Measurements from ENCODE around the gene PTPRR.

The PTPRR gene

GRCh38 chr12:70683976-70684375 is 236.6 kb downstream of the PTPRR start:
- DNase-seq, result peak in 1 of 2 experiments; percentile 5

GRCh38 chr12:70671698-70672097 is 248.8 kb downstream of the PTPRR start:
- no peak for DNase-seq

- no peak for DNase-seq
Observed at GRCh38 chr12:70670948-70671347, 249.6 kb downstream of the PTPRR start.

GRCh38 chr12:70667253-70667652 is 253.3 kb downstream of the PTPRR start:
- DNase-seq, result no peak

- DNase-seq, result no peak
Observed at GRCh38 chr12:70666364-70666763, 254.2 kb downstream of the PTPRR start.

GRCh38 chr12:70664465-70664881 is 256.1 kb downstream of the PTPRR start:
- DNase-seq, result peak in 1 of 2 experiments; percentile 40

GRCh38 chr12:70663838-70664237 is 256.7 kb downstream of the PTPRR start:
- DNase-seq, result no peak

- DNase-seq, result no peak
Observed at GRCh38 chr12:70661466-70662161, 258.9 kb downstream of the PTPRR start.

- no peak for DNase-seq
Observed at GRCh38 chr12:70660620-70661219, 259.8 kb downstream of the PTPRR start.

- no peak for DNase-seq
Observed at GRCh38 chr12:70660002-70660604, 260.4 kb downstream of the PTPRR start.

- no peak for DNase-seq
Observed at GRCh38 chr12:70659077-70659606, 261.4 kb downstream of the PTPRR start.

- no peak for DNase-seq
Observed at GRCh38 chr12:70657616-70658286, 262.8 kb downstream of the PTPRR start.

- no peak for DNase-seq
Observed at GRCh38 chr12:70652451-70652850, 268.1 kb downstream of the PTPRR start.

GRCh38 chr12:70648831-70649230 is 271.7 kb downstream of the PTPRR start:
- peak in 1 of 2 experiments; percentile 45 for DNase-seq

- no peak for DNase-seq
Observed at GRCh38 chr12:70648191-70648590, 272.3 kb downstream of the PTPRR start.

GRCh38 chr12:70646850-70647249 is 273.7 kb downstream of the PTPRR start:
- no peak for DNase-seq

GRCh38 chr12:70645494-70646317 is 274.8 kb downstream of the PTPRR start:
- peak in 1 of 2 experiments; percentile 24 for DNase-seq

GRCh38 chr12:70644861-70645260 is 275.7 kb downstream of the PTPRR start:
- no peak for DNase-seq

GRCh38 chr12:70643939-70644338 is 276.6 kb downstream of the PTPRR start:
- DNase-seq, result no peak

- DNase-seq, result no peak
Observed at GRCh38 chr12:70641691-70642090, 278.8 kb downstream of the PTPRR start.

GRCh38 chr12:70640901-70641300 is 279.6 kb downstream of the PTPRR start:
- DNase-seq, result no peak

GRCh38 chr12:70639535-70639934 is 281.0 kb downstream of the PTPRR start:
- DNase-seq, result no peak
